COLO829 (cell line): ENCODE data around the gene SLC28A3.

Experiments
- DNase-seq: peaks from one replicate; pipeline ENCODE4 v3.0.0; 2012; ENCODE audit warnings: low spot score

Gene SLC28A3

DNA sequence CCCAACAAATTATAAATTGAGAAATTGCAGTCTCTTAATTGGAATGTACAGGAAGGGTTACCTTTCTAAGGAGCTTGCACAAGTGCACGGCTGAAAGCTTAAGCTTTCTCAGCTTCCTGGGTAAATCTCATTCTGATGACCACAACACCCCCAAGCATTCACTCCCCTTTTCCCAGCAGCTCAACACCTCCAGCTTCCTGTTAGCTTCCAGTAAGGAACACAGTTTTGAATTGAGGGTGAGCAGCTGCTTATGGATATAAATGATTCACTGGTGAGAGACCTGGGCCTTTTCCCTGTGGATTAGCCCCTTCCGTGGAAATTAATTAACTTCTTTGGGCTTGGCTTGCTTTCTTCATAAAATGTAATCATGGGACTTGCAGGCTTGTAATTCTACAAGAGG lies 101.2 kb downstream of the SLC28A3 start:
- DNase-seq, result no peak

GRCh38 chr9:84238652-84239051 lies 101.9 kb downstream of the SLC28A3 start:
- no peak for DNase-seq

GRCh38 chr9:84235511-84235910 lies 105.0 kb downstream of the SLC28A3 start:
- no peak for DNase-seq

GRCh38 chr9:84230355-84231145 lies 110.0 kb downstream of the SLC28A3 start:
- DNase-seq, result no peak

GRCh38 chr9:84229191-84229590 lies 111.4 kb downstream of the SLC28A3 start:
- DNase-seq, result no peak

GRCh38 chr9:84228130-84228720 lies 112.3 kb downstream of the SLC28A3 start:
- no peak for DNase-seq

GRCh38 chr9:84226126-84226525 lies 114.4 kb downstream of the SLC28A3 start:
- no peak for DNase-seq
